WTC11 (cell line): ENCODE measurements around the gene MYLK. TPM values are rescaled to one million over a fixed set of nuclear protein-coding genes. Genes with fewer than 3 reads are reported as not detected.

Experiments
- ATAC-seq: fragments of 200-7000 bp; cut with Tn5 transposase; 2 replicates; pipeline ENCODE4 v1.10.0; 2021; ENCODE audit warnings: mild to moderate bottlenecking, moderate library complexity
- CTCF ChIA-PET: fragments of 300-600 bp; sonication (Branson Sonifier 250); formaldehyde crosslinking; loops from one replicate; lab custom pipeline; 2021; ENCODE audit warnings: antibody characterized with exemption; lab: Charles Lee
- POLR2A ChIA-PET: fragments of 350-600 bp; sonication (Branson Sonifier 250); formaldehyde crosslinking; loops from one replicate; lab custom pipeline; 2021; ENCODE audit warnings: antibody characterized with exemption; lab: Charles Lee
- DNase-seq: peaks from one replicate; pipeline ENCODE4 v3.0.0; 2021; ENCODE audit warnings: low spot score
- H3K27ac Mint-ChIP-seq: 2 replicates; pipeline ENCODE4 v1.8.0; 2021; ENCODE audit warnings: mixed read lengths
- H3K27me3 Mint-ChIP-seq: 2 replicates; pipeline ENCODE4 v1.8.0; 2021; ENCODE audit warnings: low read depth, mild to moderate bottlenecking, moderate library complexity, mixed read lengths
- H3K36me3 Mint-ChIP-seq: 2 replicates; pipeline ENCODE4 v1.8.0; 2021; ENCODE audit warnings: mixed read lengths
- H3K4me1 Mint-ChIP-seq: 2 replicates; pipeline ENCODE4 v1.8.0; 2022; ENCODE audit warnings: mixed read lengths
- H3K4me3 Mint-ChIP-seq: 2 replicates; pipeline ENCODE4 v1.8.0; 2021; ENCODE audit warnings: mild to moderate bottlenecking, moderate library complexity, mixed read lengths
- H3K9me3 Mint-ChIP-seq: 2 replicates; pipeline ENCODE4 v1.8.0; 2021; ENCODE audit warnings: mixed read lengths
- CREM ChIP-seq: sonication (generic); formaldehyde crosslinking; IDR thresholded peaks from 2 replicates; pipeline ENCODE4 v1.8.1; 2022; ENCODE audit warnings: mild to moderate bottlenecking, missing genetic modification reagents, moderate library complexity
- FOXK1 ChIP-seq: sonication (generic); formaldehyde crosslinking; IDR thresholded peaks from 2 replicates; pipeline ENCODE4 v1.8.0; 2022; ENCODE audit warnings: mild to moderate bottlenecking, moderate library complexity, missing genetic modification reagents
- FOXP1 ChIP-seq: sonication (generic); formaldehyde crosslinking; IDR thresholded peaks from 2 replicates; pipeline ENCODE4 v1.8.0; 2022; ENCODE audit warnings: missing genetic modification reagents, mild to moderate bottlenecking, moderate library complexity, borderline replicate concordance
- GABPB1 ChIP-seq: sonication (generic); formaldehyde crosslinking; IDR thresholded peaks from 2 replicates; pipeline ENCODE4 v1.8.1; 2023; ENCODE audit warnings: mild to moderate bottlenecking, missing genetic modification reagents
- GTF2I ChIP-seq: fragments of 250-450 bp; sonication (Bioruptor Pico); conservative IDR thresholded peaks from 2 replicates; pipeline ENCODE4 v1.4.0; 2021; ENCODE audit warnings: mild to moderate bottlenecking
- IRF2 ChIP-seq: sonication (generic); formaldehyde crosslinking; IDR thresholded peaks from 2 replicates; pipeline ENCODE4 v1.8.0; 2022; ENCODE audit warnings: low read depth, missing genetic modification reagents, borderline replicate concordance
- MXD4 ChIP-seq: fragments of 250-450 bp; sonication (Bioruptor Pico); IDR thresholded peaks from 2 replicates; pipeline ENCODE4 v1.8.0; 2021; ENCODE audit warnings: mild to moderate bottlenecking, moderate library complexity, borderline replicate concordance
- NFE2L1 ChIP-seq: sonication (generic); formaldehyde crosslinking; IDR thresholded peaks from 2 replicates; pipeline ENCODE4 v1.8.1; 2023; ENCODE audit warnings: missing genetic modification reagents
- NR1H2 ChIP-seq: sonication (generic); formaldehyde crosslinking; IDR thresholded peaks from 2 replicates; pipeline ENCODE4 v1.9.0; 2021; ENCODE audit warnings: mild to moderate bottlenecking, moderate library complexity, missing genetic modification reagents
- NR3C1 ChIP-seq: sonication (generic); formaldehyde crosslinking; conservative IDR thresholded peaks from 2 replicates; pipeline ENCODE4 v1.8.1; 2023; ENCODE audit warnings: low read depth, mild to moderate bottlenecking, missing genetic modification reagents
- PRRX2 ChIP-seq: fragments of 250-450 bp; sonication (Bioruptor Pico); IDR thresholded peaks from 2 replicates; pipeline ENCODE4 v1.8.0; 2021; ENCODE audit warnings: mild to moderate bottlenecking
- RELA ChIP-seq: sonication (generic); formaldehyde crosslinking; IDR thresholded peaks from 2 replicates; pipeline ENCODE4 v1.8.1; 2022; ENCODE audit warnings: missing genetic modification reagents, mild to moderate bottlenecking, borderline replicate concordance
- SMAD4 ChIP-seq: sonication (generic); formaldehyde crosslinking; IDR thresholded peaks from 2 replicates; pipeline ENCODE4 v1.8.0; 2022; ENCODE audit warnings: mild to moderate bottlenecking, missing genetic modification reagents
- SP1 ChIP-seq: sonication (generic); formaldehyde crosslinking; conservative IDR thresholded peaks from 2 replicates; pipeline ENCODE4 v1.8.1; 2022; ENCODE audit warnings: missing genetic modification reagents
- TCF7 ChIP-seq: sonication (generic); formaldehyde crosslinking; IDR thresholded peaks from 2 replicates; pipeline ENCODE4 v1.8.0; 2022; ENCODE audit warnings: mild to moderate bottlenecking, low read depth, missing genetic modification reagents, moderate library complexity
- TEAD1 ChIP-seq: sonication (generic); formaldehyde crosslinking; IDR thresholded peaks from 2 replicates; pipeline ENCODE4 v1.8.0; 2022; ENCODE audit warnings: mild to moderate bottlenecking, missing genetic modification reagents
- TP53 ChIP-seq: sonication (generic); formaldehyde crosslinking; IDR thresholded peaks from 2 replicates; pipeline ENCODE4 v1.8.1; 2023; ENCODE audit warnings: mild to moderate bottlenecking, missing genetic modification reagents
- ZNF263 ChIP-seq: sonication (generic); formaldehyde crosslinking; IDR thresholded peaks from 2 replicates; pipeline ENCODE4 v1.8.1; 2022; ENCODE audit warnings: low read depth, mild to moderate bottlenecking, moderate library complexity, missing genetic modification reagents
- total RNA-seq: library from RNA; stranded (reverse); gene quantifications from 3 replicates; pipeline ENCODE4 v1.2.3, GENCODE V29; 2021
- TF ChIP-seq, protein P1 (sequence below): fragments of 250-450 bp; sonication (Bioruptor Pico); conservative IDR thresholded peaks from 2 replicates; pipeline ENCODE4 v1.9.0; 2021; ENCODE audit warnings: mild to moderate bottlenecking
- TF ChIP-seq, protein P2 (sequence below): sonication (generic); formaldehyde crosslinking; IDR thresholded peaks from 2 replicates; pipeline ENCODE4 v1.8.0; 2022; ENCODE audit warnings: mild to moderate bottlenecking, missing genetic modification reagents
- TF ChIP-seq, protein P3 (sequence below): sonication (generic); formaldehyde crosslinking; IDR thresholded peaks from 2 replicates; pipeline ENCODE4 v1.8.1; 2023; ENCODE audit warnings: mild to moderate bottlenecking, missing genetic modification reagents, moderate library complexity
- TF ChIP-seq, protein P4 (sequence below): sonication (generic); formaldehyde crosslinking; IDR thresholded peaks from 2 replicates; pipeline ENCODE4 v1.8.1; 2023; ENCODE audit warnings: mild to moderate bottlenecking, missing genetic modification reagents
- TF ChIP-seq, protein P5 (sequence below): fragments of 250-450 bp; sonication (Bioruptor Pico); IDR thresholded peaks from 2 replicates; pipeline ENCODE4 v2.1.2; 2022; ENCODE audit warnings: mild to moderate bottlenecking, moderate library complexity
- TF ChIP-seq, protein P6 (sequence below): sonication (generic); formaldehyde crosslinking; IDR thresholded peaks from 2 replicates; pipeline ENCODE4 v1.8.1; 2022; ENCODE audit warnings: low read depth, mild to moderate bottlenecking, moderate library complexity, missing genetic modification reagents, borderline replicate concordance
- TF ChIP-seq, protein P7 (sequence below): sonication (generic); formaldehyde crosslinking; IDR thresholded peaks from 2 replicates; pipeline ENCODE4 v1.8.0; 2022; ENCODE audit warnings: mild to moderate bottlenecking, missing genetic modification reagents
- TF ChIP-seq, protein P8 (sequence below): sonication (generic); formaldehyde crosslinking; IDR thresholded peaks from 2 replicates; pipeline ENCODE4 v1.8.1; 2023; ENCODE audit warnings: mild to moderate bottlenecking, missing genetic modification reagents, moderate library complexity

Gene MYLK
- total RNA-seq, 1 experiment from 2014 or later = 10.4 TPM

DNA sequence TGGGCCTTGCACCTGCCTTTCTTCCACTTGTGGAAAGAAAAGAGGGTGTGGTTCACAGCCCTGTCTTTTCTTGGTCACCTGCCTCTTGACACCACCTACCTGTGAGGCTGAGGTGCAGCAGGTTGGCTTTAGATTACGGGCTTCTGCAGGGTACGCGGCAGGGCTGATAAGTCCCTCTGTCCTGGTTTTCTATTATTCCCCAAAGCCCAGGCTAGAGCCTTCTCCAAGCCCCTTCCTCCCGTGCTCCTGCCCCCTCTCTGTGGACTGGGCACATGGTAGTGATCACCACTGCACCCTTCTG, 254.4 kb downstream of the MYLK start (continued):
- TF ChIP-seq, protein P1, sequence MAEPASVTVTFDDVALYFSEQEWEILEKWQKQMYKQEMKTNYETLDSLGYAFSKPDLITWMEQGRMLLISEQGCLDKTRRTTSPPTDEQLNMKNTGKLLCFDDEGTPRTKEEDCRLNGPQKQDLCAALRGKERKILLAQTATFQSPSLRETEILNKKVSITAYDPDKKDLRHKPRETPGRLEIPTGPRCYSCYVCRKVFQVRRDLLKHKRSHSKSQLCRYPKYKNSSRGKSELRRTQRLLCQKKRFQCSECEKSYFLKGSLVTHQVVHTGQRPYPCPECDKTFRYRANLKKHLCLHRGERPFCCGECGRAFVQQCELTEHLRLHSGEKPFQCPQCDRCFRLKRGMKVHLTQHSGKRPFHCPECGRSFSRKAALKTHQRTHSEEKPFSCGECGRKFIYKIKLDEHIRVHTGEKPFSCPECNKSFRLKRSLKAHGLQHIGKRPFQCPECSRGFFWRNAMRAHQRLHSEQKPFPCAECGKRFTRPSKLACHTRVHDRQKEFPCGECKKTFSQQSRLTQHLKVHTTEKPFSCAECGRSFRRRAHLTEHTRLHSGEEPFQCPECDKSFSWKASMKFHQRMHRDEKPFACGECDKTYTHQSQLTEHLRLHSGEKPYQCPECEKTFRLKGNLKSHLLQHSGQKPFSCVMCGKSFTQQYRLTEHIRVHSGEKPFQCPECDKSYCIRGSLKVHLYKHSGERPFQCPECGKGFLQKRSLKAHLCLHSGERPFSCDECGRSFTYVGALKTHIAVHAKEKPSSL = no peak
- TF ChIP-seq CREM (no peak), RELA (CRISPR knock-in tag) (no peak), GTF2I (CRISPR knock-in tag) (no peak), PRRX2 (CRISPR knock-in tag) (no peak), GABPB1 (no peak), NR3C1 (CRISPR knock-in tag) (no peak), SMAD4 (CRISPR knock-in tag) (no peak)
- TF ChIP-seq, protein P2, sequence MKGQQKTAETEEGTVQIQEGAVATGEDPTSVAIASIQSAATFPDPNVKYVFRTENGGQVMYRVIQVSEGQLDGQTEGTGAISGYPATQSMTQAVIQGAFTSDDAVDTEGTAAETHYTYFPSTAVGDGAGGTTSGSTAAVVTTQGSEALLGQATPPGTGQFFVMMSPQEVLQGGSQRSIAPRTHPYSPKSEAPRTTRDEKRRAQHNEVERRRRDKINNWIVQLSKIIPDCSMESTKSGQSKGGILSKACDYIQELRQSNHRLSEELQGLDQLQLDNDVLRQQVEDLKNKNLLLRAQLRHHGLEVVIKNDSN = no peak
- TF ChIP-seq, protein P3, sequence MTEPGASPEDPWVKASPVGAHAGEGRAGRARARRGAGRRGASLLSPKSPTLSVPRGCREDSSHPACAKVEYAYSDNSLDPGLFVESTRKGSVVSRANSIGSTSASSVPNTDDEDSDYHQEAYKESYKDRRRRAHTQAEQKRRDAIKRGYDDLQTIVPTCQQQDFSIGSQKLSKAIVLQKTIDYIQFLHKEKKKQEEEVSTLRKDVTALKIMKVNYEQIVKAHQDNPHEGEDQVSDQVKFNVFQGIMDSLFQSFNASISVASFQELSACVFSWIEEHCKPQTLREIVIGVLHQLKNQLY (CRISPR knock-in tag) = no peak

DNA sequence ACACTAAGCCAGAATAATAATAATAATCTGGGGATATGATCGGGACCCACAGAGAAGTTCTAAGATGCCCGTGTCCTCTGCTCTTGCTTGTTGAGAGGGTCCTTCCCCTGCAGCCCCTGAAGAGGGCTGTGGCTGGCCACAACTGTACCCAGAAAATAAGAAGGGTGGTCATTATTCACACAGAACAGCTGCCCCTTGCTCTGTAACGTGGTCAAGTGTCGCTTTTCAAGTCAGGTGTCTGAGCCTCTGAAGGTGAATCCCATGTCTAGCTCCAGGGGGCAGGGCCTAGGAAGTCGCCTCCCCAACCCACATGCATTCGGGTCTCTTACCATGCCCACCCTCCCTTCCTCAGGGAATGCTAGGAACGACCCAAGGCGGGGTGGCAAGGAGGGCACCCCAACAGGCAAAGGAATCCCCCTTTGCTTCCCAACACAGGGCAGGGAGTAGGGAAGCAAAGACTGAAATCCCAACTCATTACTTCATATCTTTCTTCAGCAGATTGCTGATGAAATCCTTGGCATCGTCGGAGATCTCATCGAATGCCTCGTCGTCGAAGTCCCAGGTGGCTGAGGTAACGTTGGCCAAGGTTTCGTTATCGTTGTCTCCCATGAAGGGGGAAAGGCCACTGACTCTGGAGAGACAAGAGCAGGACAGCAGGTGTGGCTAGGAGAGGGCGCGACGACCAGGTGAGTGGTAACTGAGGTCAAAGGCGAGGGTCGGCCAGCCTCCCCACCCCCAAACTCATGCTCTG, 255.0 kb downstream of the MYLK start:
- CTCF ChIA-PET = interaction anchor here (0.6 to 2.0 kb wide), 2 partner anchors 13 to 33 kb away, joined by 3 to 11 read pairs; no protein-coding TSS in a partner anchor
- Mint-ChIP-seq H3K27me3 (no peaks in the 10 kb centered on the region; the same call in 1 of the 2 replicates), H3K4me1 (peaks cover 30% of the 10 kb centered on the region), H3K36me3 (peaks cover 6% of the 10 kb centered on the region), H3K9me3 (peaks cover 3% of the 10 kb centered on the region; the same call in 1 of the 2 replicates), H3K27ac (no peak overlapping the region), H3K4me3 (no peak overlapping the region)
- ATAC-seq (no peak), DNase-seq (no peak)
- POLR2A ChIA-PET = no interaction called here
- no peak for TF ChIP-seq SP1 (CRISPR knock-in tag)
- TF ChIP-seq, protein P4, sequence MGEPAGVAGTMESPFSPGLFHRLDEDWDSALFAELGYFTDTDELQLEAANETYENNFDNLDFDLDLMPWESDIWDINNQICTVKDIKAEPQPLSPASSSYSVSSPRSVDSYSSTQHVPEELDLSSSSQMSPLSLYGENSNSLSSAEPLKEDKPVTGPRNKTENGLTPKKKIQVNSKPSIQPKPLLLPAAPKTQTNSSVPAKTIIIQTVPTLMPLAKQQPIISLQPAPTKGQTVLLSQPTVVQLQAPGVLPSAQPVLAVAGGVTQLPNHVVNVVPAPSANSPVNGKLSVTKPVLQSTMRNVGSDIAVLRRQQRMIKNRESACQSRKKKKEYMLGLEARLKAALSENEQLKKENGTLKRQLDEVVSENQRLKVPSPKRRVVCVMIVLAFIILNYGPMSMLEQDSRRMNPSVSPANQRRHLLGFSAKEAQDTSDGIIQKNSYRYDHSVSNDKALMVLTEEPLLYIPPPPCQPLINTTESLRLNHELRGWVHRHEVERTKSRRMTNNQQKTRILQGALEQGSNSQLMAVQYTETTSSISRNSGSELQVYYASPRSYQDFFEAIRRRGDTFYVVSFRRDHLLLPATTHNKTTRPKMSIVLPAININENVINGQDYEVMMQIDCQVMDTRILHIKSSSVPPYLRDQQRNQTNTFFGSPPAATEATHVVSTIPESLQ = no peak
- TF ChIP-seq, protein P5, sequence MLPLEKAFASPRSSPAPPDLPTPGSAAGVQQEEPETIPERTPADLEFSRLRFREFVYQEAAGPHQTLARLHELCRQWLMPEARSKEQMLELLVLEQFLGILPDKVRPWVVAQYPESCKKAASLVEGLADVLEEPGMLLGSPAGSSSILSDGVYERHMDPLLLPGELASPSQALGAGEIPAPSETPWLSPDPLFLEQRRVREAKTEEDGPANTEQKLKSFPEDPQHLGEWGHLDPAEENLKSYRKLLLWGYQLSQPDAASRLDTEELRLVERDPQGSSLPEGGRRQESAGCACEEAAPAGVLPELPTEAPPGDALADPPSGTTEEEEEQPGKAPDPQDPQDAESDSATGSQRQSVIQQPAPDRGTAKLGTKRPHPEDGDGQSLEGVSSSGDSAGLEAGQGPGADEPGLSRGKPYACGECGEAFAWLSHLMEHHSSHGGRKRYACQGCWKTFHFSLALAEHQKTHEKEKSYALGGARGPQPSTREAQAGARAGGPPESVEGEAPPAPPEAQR (CRISPR knock-in tag) = no peak
- TF ChIP-seq TCF7 = no peak
- no peak for TF ChIP-seq FOXK1 (CRISPR knock-in tag)
- TF ChIP-seq, protein P6, sequence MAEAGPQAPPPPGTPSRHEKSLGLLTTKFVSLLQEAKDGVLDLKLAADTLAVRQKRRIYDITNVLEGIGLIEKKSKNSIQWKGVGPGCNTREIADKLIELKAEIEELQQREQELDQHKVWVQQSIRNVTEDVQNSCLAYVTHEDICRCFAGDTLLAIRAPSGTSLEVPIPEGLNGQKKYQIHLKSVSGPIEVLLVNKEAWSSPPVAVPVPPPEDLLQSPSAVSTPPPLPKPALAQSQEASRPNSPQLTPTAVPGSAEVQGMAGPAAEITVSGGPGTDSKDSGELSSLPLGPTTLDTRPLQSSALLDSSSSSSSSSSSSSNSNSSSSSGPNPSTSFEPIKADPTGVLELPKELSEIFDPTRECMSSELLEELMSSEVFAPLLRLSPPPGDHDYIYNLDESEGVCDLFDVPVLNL (CRISPR knock-in tag) = no peak
- no peak for TF ChIP-seq NR3C1 (CRISPR knock-in tag)
- TF ChIP-seq IRF2 (CRISPR knock-in tag) = no peak
- no peak for TF ChIP-seq TEAD1 (CRISPR knock-in tag)
- TF ChIP-seq, protein P7, sequence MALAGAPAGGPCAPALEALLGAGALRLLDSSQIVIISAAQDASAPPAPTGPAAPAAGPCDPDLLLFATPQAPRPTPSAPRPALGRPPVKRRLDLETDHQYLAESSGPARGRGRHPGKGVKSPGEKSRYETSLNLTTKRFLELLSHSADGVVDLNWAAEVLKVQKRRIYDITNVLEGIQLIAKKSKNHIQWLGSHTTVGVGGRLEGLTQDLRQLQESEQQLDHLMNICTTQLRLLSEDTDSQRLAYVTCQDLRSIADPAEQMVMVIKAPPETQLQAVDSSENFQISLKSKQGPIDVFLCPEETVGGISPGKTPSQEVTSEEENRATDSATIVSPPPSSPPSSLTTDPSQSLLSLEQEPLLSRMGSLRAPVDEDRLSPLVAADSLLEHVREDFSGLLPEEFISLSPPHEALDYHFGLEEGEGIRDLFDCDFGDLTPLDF (CRISPR knock-in tag) = no peak
- TF ChIP-seq TP53 = no peak
- TF ChIP-seq, protein P8, sequence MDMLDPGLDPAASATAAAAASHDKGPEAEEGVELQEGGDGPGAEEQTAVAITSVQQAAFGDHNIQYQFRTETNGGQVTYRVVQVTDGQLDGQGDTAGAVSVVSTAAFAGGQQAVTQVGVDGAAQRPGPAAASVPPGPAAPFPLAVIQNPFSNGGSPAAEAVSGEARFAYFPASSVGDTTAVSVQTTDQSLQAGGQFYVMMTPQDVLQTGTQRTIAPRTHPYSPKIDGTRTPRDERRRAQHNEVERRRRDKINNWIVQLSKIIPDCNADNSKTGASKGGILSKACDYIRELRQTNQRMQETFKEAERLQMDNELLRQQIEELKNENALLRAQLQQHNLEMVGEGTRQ (CRISPR knock-in tag) = no peak
- no peak for TF ChIP-seq NFE2L1
- TF ChIP-seq FOXP1 (CRISPR knock-in tag) = no peak
- no peak for TF ChIP-seq MXD4
- no peak for TF ChIP-seq ZNF263 (CRISPR knock-in tag)
- no peak for TF ChIP-seq NR1H2 (CRISPR knock-in tag)
